GM18526 (cell line): ENCODE results near the gene AKAP10.

Experiments
- POLR2A ChIP-seq: IDR thresholded peaks from 3 replicates; pipeline ENCODE4 v1.6.1; 2011; ENCODE audit not compliant: insufficient read length; ENCODE audit errors: extremely low read depth

AKAP10 gene

DNA sequence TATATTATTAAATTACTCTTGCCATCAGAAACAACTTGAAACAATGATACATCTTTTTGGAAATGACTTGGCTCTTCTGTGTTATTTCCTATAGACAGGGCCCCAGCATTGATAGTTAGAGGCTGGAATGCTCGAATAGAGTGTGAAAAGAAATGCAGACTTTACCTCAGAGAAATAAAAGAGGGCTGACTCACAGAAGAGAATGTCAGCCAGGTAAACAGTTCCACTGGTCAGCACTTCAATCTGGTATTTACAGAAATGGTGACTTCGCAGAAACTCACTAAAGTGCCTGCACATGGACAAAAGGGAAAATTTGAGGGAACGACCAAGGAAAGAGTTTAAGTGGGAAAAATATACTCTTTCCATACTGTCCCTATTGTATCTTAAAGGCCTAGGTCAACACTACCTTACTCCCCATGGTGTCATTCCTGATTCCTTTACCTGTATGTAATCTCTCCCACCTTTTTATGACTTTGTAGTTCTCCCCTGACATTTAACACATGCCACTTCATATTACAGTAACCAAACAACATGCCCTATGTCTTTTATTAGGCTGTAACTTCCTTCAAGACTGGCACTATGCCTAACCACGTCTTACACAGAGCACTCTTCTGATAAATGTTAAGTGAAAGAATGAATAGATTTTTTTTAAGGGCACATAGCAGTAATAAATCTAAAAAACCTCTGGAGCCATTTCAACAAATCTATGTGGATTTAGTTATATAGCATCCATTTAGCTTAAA lies 36.7 kb downstream of the AKAP10 start:
- TF ChIP-seq POLR2A = no peak

GRCh38 chr17:19939993-19940721 lies 37.5 kb downstream of the AKAP10 start:
- no peak for TF ChIP-seq POLR2A

- no peak for TF ChIP-seq POLR2A
These were observed 38.9 kb downstream of the AKAP10 start for GRCh38 chr17:19938736-19939135.

DNA sequence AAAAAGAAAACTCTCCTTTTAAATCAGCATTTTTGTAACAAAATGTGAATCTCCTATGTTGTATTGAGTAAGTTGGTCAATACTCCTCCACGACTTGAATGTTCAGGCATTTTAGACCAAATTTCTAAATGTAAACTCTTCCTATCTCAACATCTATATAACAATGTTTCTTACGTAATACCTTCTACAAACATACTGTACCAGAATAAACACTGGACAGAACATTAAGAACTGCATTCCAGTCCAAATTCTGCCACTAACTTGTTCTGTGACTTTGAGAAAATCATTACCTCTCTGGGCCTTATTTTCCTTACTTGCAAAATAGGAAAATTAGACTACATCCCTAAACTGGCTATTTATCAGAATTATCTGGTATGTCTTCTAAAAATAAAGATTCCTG lies 40.1 kb downstream of the AKAP10 start:
- TF ChIP-seq POLR2A = no peak

GRCh38 chr17:19935169-19935568 lies 42.5 kb downstream of the AKAP10 start:
- TF ChIP-seq POLR2A = no peak

DNA sequence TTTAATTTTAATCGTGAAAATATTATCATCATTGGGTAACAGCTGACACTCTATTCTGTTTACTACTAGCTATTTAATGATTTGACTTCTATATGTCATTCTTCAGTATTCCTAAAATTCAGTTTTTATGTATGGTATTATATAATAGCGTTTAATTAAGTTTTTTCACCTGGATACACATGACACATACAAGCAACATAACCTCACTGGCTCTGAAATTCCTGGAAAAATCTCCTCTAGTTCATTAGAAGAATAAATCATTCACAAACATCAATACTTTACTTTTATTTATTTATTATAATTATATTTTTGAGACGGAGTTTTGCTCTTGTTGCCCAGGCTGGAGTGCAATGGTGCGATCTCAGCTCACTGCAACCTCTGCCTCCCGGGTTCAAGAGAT lies 44.0 kb downstream of the AKAP10 start:
- no peak for TF ChIP-seq POLR2A

DNA sequence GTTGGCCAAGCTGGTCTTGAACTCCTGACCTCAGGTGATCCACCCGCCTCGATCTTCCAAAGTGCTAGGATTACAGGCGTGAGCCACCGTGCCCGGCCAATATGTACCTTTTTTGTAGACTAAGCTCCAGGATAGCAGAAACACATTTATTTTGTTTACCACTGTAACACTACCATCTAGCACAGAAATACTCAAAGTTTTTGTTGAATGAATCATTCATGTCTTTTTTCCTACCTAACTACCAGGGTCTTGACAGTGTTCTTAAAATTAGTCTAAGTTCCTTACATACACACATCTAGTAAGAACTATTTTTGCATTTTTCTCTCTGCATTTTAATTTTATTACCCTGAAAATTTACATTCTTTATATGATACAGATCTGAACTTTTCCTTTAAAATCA lies 44.4 kb downstream of the AKAP10 start:
- TF ChIP-seq POLR2A = no peak

DNA sequence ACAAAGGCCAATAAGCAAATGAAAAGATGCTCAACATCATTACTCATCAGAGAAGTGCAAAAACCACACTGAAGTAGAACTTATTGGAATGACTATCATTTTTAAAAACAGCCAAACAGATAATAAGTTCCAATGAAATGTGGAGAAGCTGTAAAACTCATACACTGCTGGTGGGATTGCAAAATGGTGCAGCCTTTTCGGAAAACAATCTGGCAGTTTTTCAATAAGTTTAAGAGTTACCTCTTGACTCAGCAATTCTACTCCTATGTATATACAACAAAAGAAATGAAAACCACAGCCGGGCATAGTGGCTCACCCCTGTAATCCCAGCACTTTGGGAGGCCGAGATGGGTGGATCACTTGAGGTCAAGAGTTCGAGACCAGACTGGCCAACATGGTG lies 49.3 kb downstream of the AKAP10 start:
- no peak for TF ChIP-seq POLR2A

GRCh38 chr17:19915245-19915978 lies 62.2 kb downstream of the AKAP10 start:
- no peak for TF ChIP-seq POLR2A

DNA sequence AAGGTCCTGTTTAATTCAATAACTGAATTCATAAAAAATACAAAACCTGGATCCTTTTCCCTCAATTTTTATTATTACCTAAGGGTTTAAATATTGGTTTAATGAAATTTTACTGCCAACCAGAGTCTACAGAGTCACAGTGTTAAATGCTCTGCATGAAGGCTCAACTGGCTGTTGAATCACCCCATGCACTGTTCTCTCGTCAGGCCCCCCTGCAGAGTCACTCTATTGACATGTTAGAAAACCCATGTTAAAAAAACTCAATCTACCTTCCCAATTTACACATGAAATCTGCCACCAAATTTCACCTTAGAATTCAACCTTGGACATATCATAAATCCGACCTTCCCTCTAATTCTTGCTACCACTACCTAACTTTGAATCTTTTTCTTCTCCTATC lies 66.6 kb downstream of the AKAP10 start:
- TF ChIP-seq POLR2A = no peak

GRCh38 chr17:19909139-19909538 lies 68.5 kb downstream of the AKAP10 start:
- no peak for TF ChIP-seq POLR2A

DNA sequence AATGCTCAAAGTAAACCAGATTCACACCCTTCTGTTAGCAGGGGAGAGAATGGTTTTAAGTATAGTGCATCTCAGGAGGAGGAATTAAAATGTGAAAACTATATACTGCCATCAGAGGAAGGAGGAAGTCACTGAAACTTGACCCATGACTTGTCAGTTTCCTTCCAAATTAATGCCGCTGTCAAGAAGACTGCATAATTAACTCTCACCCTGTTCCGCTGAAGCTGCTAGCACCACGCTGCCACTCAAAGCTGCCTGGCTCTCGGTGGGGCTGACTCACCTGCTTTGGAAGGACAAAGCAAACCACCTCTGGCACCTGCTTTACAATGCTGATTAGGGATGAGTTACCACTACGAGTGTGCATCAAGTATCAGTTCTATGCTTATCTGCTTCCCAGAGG lies 72.1 kb downstream of the AKAP10 start:
- no peak for TF ChIP-seq POLR2A

- TF ChIP-seq POLR2A = no peak
These were observed 72.7 kb downstream of the AKAP10 start for GRCh38 chr17:19904924-19905323.

DNA sequence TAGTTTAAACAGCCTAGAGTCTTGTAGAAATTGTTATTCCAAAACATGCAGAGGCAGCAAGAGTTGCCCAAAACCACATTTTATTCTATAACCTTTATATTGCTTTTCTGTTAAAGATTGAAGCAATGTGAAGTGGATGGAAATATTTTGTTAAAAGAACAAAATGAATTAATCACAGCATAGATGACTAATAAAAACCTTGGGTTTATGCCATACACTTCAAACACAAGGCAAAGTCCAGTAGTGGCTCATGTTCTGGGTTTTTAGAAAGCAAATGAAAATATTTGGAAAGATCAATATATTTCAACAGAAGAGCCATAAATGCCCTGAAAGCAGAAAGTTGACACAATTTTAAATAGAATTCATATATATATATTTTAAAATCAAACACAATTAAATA lies 73.2 kb downstream of the AKAP10 start:
- no peak for TF ChIP-seq POLR2A

GRCh38 chr17:19900809-19901208 lies 76.8 kb downstream of the AKAP10 start:
- TF ChIP-seq POLR2A = no peak

- TF ChIP-seq POLR2A = no peak
These were observed 79.7 kb downstream of the AKAP10 start for GRCh38 chr17:19897903-19898302.
